ENCODE measurements around the gene FARP1.
A peak's percentile ranks its signal among the peaks of the same experiment; 100 is the strongest.

The FARP1 gene

GRCh38 chr13:98444381-98444780 lies 301.5 kb downstream of the FARP1 start:
- Histone ChIP-seq H3K9me3 (ENCODE audit: control extremely low read depth in 1 of 5, control insufficient read depth in 4 of 5, insufficient read depth in 2 of 5, low read depth in 1 of 5, low read length in 4 of 5) (no peaks in the 10 kb centered on the region), H3K36me3 (ENCODE audit: control insufficient read depth in 4 of 4, insufficient read depth in 4 of 4, low read length in 3 of 4) (peaks cover 1 to 11% (median 8%) of the 10 kb centered on the region in 4 experiments), H3K27me3 (replicated peaks in 2 of 5; ENCODE audit: control insufficient read depth in 4 of 5, insufficient read depth in 5 of 5, low read length in 4 of 5) (no peaks in the 10 kb centered on the region), H3K4me1 (ENCODE audit: control extremely low read depth in 1 of 4, control insufficient read depth in 4 of 4, insufficient read depth in 4 of 4, low read length in 3 of 4) (peaks cover 0 to 18% (median 6%) of the 10 kb centered on the region in 4 experiments), H3K4me3 (ENCODE audit: control insufficient read depth in 1 of 7, extremely low read depth in 1 of 7, insufficient read depth in 4 of 7, low read depth in 2 of 7, low read length in 6 of 7) (no peak overlapping the region), H3K27ac (ENCODE audit: insufficient read depth in 1 of 2, low read depth in 1 of 2, low read length in 2 of 2, poor library complexity in 1 of 2, severe bottlenecking in 2 of 2) (no peak overlapping the region)
- ChIA-PET CTCF (interaction anchor here (1.1 to 5.5 kb wide), 13 partner anchors 9 to 411 kb away, joined by 3 to 86 read pairs (median 5); no protein-coding TSS in a partner anchor), POLR2A (no interaction called here)
- no peak for DNase-seq
- 100% methylated on average over 16 of the region's 16 CpGs for WGBS (ENCODE audit: insufficient coverage)

- Histone ChIP-seq H3K27ac (ENCODE audit: insufficient read depth in 1 of 2, low read depth in 1 of 2, low read length in 2 of 2, poor library complexity in 1 of 2, severe bottlenecking in 2 of 2) (no peak overlapping the region), H3K27me3 (replicated peaks in 2 of 5; ENCODE audit: control insufficient read depth in 4 of 5, insufficient read depth in 5 of 5, low read length in 4 of 5) (no peaks in the 10 kb centered on the region), H3K36me3 (ENCODE audit: control insufficient read depth in 4 of 4, insufficient read depth in 4 of 4, low read length in 3 of 4) (peaks cover 3 to 19% (median 9%) of the 10 kb centered on the region in 4 experiments), H3K4me1 (ENCODE audit: control extremely low read depth in 1 of 4, control insufficient read depth in 4 of 4, insufficient read depth in 4 of 4, low read length in 3 of 4) (peaks cover 0 to 21% (median 9%) of the 10 kb centered on the region in 4 experiments), H3K9me3 (ENCODE audit: control extremely low read depth in 1 of 5, control insufficient read depth in 4 of 5, insufficient read depth in 2 of 5, low read depth in 1 of 5, low read length in 4 of 5) (no peaks in the 10 kb centered on the region), H3K4me3 (ENCODE audit: control insufficient read depth in 1 of 7, extremely low read depth in 1 of 7, insufficient read depth in 4 of 7, low read depth in 2 of 7, low read length in 6 of 7) (peak overlapping the region in 2 of 7 experiments; percentile 34 to 69)
- ChIA-PET POLR2A (no interaction called here), CTCF (interaction anchor here (0.6 to 5.5 kb wide), 27 partner anchors 10 to 470 kb away, joined by 3 to 86 read pairs (median 4); no protein-coding TSS in a partner anchor)
- DNase-seq = peak; percentile 60 to 75 (median 73)
- WGBS (ENCODE audit: insufficient coverage) = 23% methylated on average over 15 of the region's 18 CpGs
These were observed 302.7 kb downstream of the FARP1 start for GRCh38 chr13:98445340-98446233.

- WGBS (ENCODE audit: insufficient coverage) = 97% methylated on average over 10 of the region's 11 CpGs
- peaks cover 0 to 23% (median 13%) of the 10 kb centered on the region in 4 experiments for H3K4me1 ChIP-seq (ENCODE audit: control extremely low read depth in 1 of 4, control insufficient read depth in 4 of 4, insufficient read depth in 4 of 4, low read length in 3 of 4)
- ChIA-PET CTCF (interaction anchor here (0.7 to 5.5 kb wide), 16 partner anchors 9 to 471 kb away, joined by 3 to 86 read pairs (median 8); no protein-coding TSS in a partner anchor), POLR2A (no interaction called here)
- no peaks in the 10 kb centered on the region for H3K9me3 ChIP-seq (ENCODE audit: control extremely low read depth in 1 of 5, control insufficient read depth in 4 of 5, insufficient read depth in 2 of 5, low read depth in 1 of 5, low read length in 4 of 5)
- peaks cover 3 to 21% (median 9%) of the 10 kb centered on the region in 4 experiments for H3K36me3 ChIP-seq (ENCODE audit: control insufficient read depth in 4 of 4, insufficient read depth in 4 of 4, low read length in 3 of 4)
- H3K27ac ChIP-seq (ENCODE audit: insufficient read depth in 1 of 2, low read depth in 1 of 2, low read length in 2 of 2, poor library complexity in 1 of 2, severe bottlenecking in 2 of 2) = no peak overlapping the region
- DNase-seq = no peak
- no peak overlapping the region for H3K4me3 ChIP-seq (ENCODE audit: control insufficient read depth in 1 of 7, extremely low read depth in 1 of 7, insufficient read depth in 4 of 7, low read depth in 2 of 7, low read length in 6 of 7)
- H3K27me3 ChIP-seq (replicated peaks in 2 of 5; ENCODE audit: control insufficient read depth in 4 of 5, insufficient read depth in 5 of 5, low read length in 4 of 5) = no peaks in the 10 kb centered on the region
These were observed 303.3 kb downstream of the FARP1 start for GRCh38 chr13:98446234-98446621.

GRCh38 chr13:98447130-98447529 lies 304.2 kb downstream of the FARP1 start:
- WGBS (ENCODE audit: insufficient coverage) = 95% methylated on average over 3 of the region's 5 CpGs
- Histone ChIP-seq H3K4me1 (ENCODE audit: control extremely low read depth in 1 of 4, control insufficient read depth in 4 of 4, insufficient read depth in 4 of 4, low read length in 3 of 4) (peaks cover 0 to 17% (median 13%) of the 10 kb centered on the region in 4 experiments), H3K9me3 (ENCODE audit: control extremely low read depth in 1 of 5, control insufficient read depth in 4 of 5, insufficient read depth in 2 of 5, low read depth in 1 of 5, low read length in 4 of 5) (no peaks in the 10 kb centered on the region), H3K27me3 (replicated peaks in 2 of 5; ENCODE audit: control insufficient read depth in 4 of 5, insufficient read depth in 5 of 5, low read length in 4 of 5) (no peaks in the 10 kb centered on the region), H3K4me3 (ENCODE audit: control insufficient read depth in 1 of 7, extremely low read depth in 1 of 7, insufficient read depth in 4 of 7, low read depth in 2 of 7, low read length in 6 of 7) (no peak overlapping the region), H3K27ac (ENCODE audit: insufficient read depth in 1 of 2, low read depth in 1 of 2, low read length in 2 of 2, poor library complexity in 1 of 2, severe bottlenecking in 2 of 2) (no peak overlapping the region), H3K36me3 (ENCODE audit: control insufficient read depth in 4 of 4, insufficient read depth in 4 of 4, low read length in 3 of 4) (peaks cover 5 to 29% (median 12%) of the 10 kb centered on the region in 4 experiments)
- ChIA-PET CTCF (interaction anchor here (1.0 to 5.5 kb wide), 8 partner anchors 8 to 226 kb away, joined by 3 to 86 read pairs (median 6); no protein-coding TSS in a partner anchor), POLR2A (no interaction called here)
- no peak for DNase-seq

GRCh38 chr13:98447881-98448641 lies 305.2 kb downstream of the FARP1 start:
- no peak overlapping the region for H3K4me3 ChIP-seq (ENCODE audit: control insufficient read depth in 1 of 7, extremely low read depth in 1 of 7, insufficient read depth in 4 of 7, low read depth in 2 of 7, low read length in 6 of 7)
- H3K4me1 ChIP-seq (ENCODE audit: control extremely low read depth in 1 of 4, control insufficient read depth in 4 of 4, insufficient read depth in 4 of 4, low read length in 3 of 4) = peaks cover 0 to 17% (median 13%) of the 10 kb centered on the region in 4 experiments
- CTCF ChIA-PET = interaction anchor here (0.7 to 5.5 kb wide), 8 partner anchors 7 to 225 kb away, joined by 3 to 86 read pairs (median 6); no protein-coding TSS in a partner anchor
- H3K27ac ChIP-seq (ENCODE audit: insufficient read depth in 1 of 2, low read depth in 1 of 2, low read length in 2 of 2, poor library complexity in 1 of 2, severe bottlenecking in 2 of 2) = no peak overlapping the region
- no peaks in the 10 kb centered on the region for H3K27me3 ChIP-seq (replicated peaks in 2 of 5; ENCODE audit: control insufficient read depth in 4 of 5, insufficient read depth in 5 of 5, low read length in 4 of 5)
- no peak for DNase-seq
- peaks cover 5 to 37% (median 14%) of the 10 kb centered on the region in 4 experiments for H3K36me3 ChIP-seq (ENCODE audit: control insufficient read depth in 4 of 4, insufficient read depth in 4 of 4, low read length in 3 of 4)
- 97% methylated on average over 28 of the region's 28 CpGs for WGBS (ENCODE audit: insufficient coverage)
- POLR2A ChIA-PET = no interaction called here
- H3K9me3 ChIP-seq (ENCODE audit: control extremely low read depth in 1 of 5, control insufficient read depth in 4 of 5, insufficient read depth in 2 of 5, low read depth in 1 of 5, low read length in 4 of 5) = no peaks in the 10 kb centered on the region

GRCh38 chr13:98448642-98448928 lies 305.7 kb downstream of the FARP1 start:
- POLR2A ChIA-PET = no interaction called here
- CTCF ChIA-PET = interaction anchor here (0.7 to 5.5 kb wide), 3 partner anchors 19 to 202 kb away, joined by 3 to 86 read pairs (median 54); no protein-coding TSS in a partner anchor
- no peaks in the 10 kb centered on the region for H3K27me3 ChIP-seq (replicated peaks in 2 of 5; ENCODE audit: control insufficient read depth in 4 of 5, insufficient read depth in 5 of 5, low read length in 4 of 5)
- WGBS (ENCODE audit: insufficient coverage) = 100% methylated on average over 3 of the region's 5 CpGs
- H3K4me1 ChIP-seq (ENCODE audit: control extremely low read depth in 1 of 4, control insufficient read depth in 4 of 4, insufficient read depth in 4 of 4, low read length in 3 of 4) = peaks cover 0 to 17% (median 13%) of the 10 kb centered on the region in 4 experiments
- no peak overlapping the region for H3K4me3 ChIP-seq (ENCODE audit: control insufficient read depth in 1 of 7, extremely low read depth in 1 of 7, insufficient read depth in 4 of 7, low read depth in 2 of 7, low read length in 6 of 7)
- H3K36me3 ChIP-seq (ENCODE audit: control insufficient read depth in 4 of 4, insufficient read depth in 4 of 4, low read length in 3 of 4) = peaks cover 5 to 41% (median 14%) of the 10 kb centered on the region in 4 experiments
- H3K27ac ChIP-seq (ENCODE audit: insufficient read depth in 1 of 2, low read depth in 1 of 2, low read length in 2 of 2, poor library complexity in 1 of 2, severe bottlenecking in 2 of 2) = no peak overlapping the region
- no peaks in the 10 kb centered on the region for H3K9me3 ChIP-seq (ENCODE audit: control extremely low read depth in 1 of 5, control insufficient read depth in 4 of 5, insufficient read depth in 2 of 5, low read depth in 1 of 5, low read length in 4 of 5)
- DNase-seq = no peak
